SU-DHL-6 (cell line): ENCODE results near the gene LRBA.
"Not testable (repeated sequence)": the region's sequence is repeated elsewhere in the genome, so short reads cannot be mapped to it uniquely, and the experiment has no call there.

Experiments used
- H2AFZ ChIP-seq: fragments of 200-600 bp; sonication (generic); 2 replicates; pipeline ENCODE4 v1.6.1; 2014; ENCODE audit warnings: low read depth, mild to moderate bottlenecking, moderate library complexity, mixed read lengths, antibody characterized with exemption, low read length; ENCODE audit not compliant: severe bottlenecking
- H3F3A ChIP-seq: fragments of 200-600 bp; shearing (Covaris generic); 2 replicates; pipeline ENCODE4 v1.6.0; 2016; ENCODE audit warnings: antibody characterized with exemption, mild to moderate bottlenecking; ENCODE audit not compliant: insufficient read depth
- H3K27ac ChIP-seq: fragments of 200-600 bp; sonication (generic); 2 replicates; pipeline ENCODE4 v1.5.1; 2016; ENCODE audit warnings: low read depth, mild to moderate bottlenecking, low read length, moderate library complexity, mixed read lengths
- H3K27me3 ChIP-seq: fragments of 200-600 bp; sonication (generic), shearing (Covaris generic); 2 replicates; pipeline ENCODE4 v1.6.0; 2014; ENCODE audit warnings: mild to moderate bottlenecking, low read length
- H3K36me3 ChIP-seq: fragments of 200-600 bp; sonication (generic); 2 replicates; pipeline ENCODE4 v1.6.1; 2014; ENCODE audit warnings: mild to moderate bottlenecking, low read length, mixed read lengths
- H3K4me2 ChIP-seq: fragments of 300-600, 200-600 bp; shearing (Covaris generic), sonication (generic); 2 replicates; pipeline ENCODE4 v1.6.0; 2014; ENCODE audit warnings: low read length, low read depth, mild to moderate bottlenecking; ENCODE audit not compliant: poor library complexity, severe bottlenecking
- H3K4me3 ChIP-seq: fragments of 200-600 bp; sonication (generic); 2 replicates; pipeline ENCODE4 v1.5.1; 2014; ENCODE audit warnings: antibody characterized with exemption, low read length, mild to moderate bottlenecking, mixed read lengths; ENCODE audit not compliant: insufficient read depth, poor library complexity, severe bottlenecking
- H3K79me2 ChIP-seq: fragments of 200-600 bp; sonication (generic); 2 replicates; pipeline ENCODE4 v1.6.1; 2014; ENCODE audit warnings: mild to moderate bottlenecking, low read length, moderate library complexity; ENCODE audit not compliant: insufficient read depth
- H3K9ac ChIP-seq: fragments of 200-600 bp; sonication (generic); 2 replicates; pipeline ENCODE4 v1.7.0; 2014; ENCODE audit warnings: mild to moderate bottlenecking, low read length
- H3K9me2 ChIP-seq: fragments of 200-600 bp; sonication (generic); replicated peaks from 2 replicates; pipeline ENCODE4 v1.6.1; 2014; ENCODE audit warnings: low read length; ENCODE audit not compliant: insufficient read depth
- H3K9me3 ChIP-seq: fragments of 200-600 bp; sonication (generic); 2 replicates; pipeline ENCODE4 v1.6.1; 2014; ENCODE audit warnings: low read length, mixed read lengths; ENCODE audit not compliant: insufficient read depth
- H4K20me1 ChIP-seq: fragments of 200-600 bp; sonication (generic); 2 replicates; pipeline ENCODE4 v1.6.1; 2014; ENCODE audit warnings: low read depth, mild to moderate bottlenecking, antibody characterized with exemption, low read length, moderate library complexity, mixed read lengths
- EZH2phosphoT487 ChIP-seq: fragments of 200-600 bp; sonication (generic), shearing (Covaris generic); conservative IDR thresholded peaks from 2 replicates; pipeline ENCODE4 v1.6.1; 2018; ENCODE audit warnings: mild to moderate bottlenecking, antibody characterized with exemption, low read length, moderate library complexity, mixed read lengths
- TF ChIP-seq, protein P1 (sequence below): fragments of 200-600 bp; sonication (generic); IDR thresholded peaks from one replicate; pipeline ENCODE4 v1.5.1; 2017; ENCODE audit warnings: antibody characterized with exemption, mild to moderate bottlenecking, low read length, moderate library complexity; ENCODE audit not compliant: insufficient read depth, poor library complexity, severe bottlenecking

Gene LRBA

DNA sequence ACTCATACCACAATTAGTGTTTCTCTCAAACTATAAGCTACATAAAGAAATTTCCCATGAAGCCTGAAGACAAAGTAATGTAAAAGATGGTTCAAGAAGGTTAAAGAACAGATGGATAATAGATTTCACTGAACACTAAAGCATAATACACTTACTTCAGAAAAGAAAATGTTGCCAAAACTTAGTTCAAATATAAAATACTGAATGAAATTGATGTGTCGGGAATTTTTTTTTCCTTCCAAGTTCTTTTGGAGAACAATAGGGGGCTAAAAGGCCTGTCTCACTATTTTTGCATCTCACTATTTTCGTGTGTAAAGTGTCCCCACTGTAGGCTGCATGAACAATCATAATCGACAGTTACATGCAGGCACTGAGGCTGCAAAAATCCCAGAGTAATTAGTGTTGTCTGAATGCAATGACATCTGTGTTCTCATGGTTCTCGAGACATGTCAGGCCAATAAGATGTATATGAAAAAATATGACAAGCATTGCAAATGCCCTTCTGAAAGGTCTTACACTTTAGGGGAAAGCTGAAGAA lies 445.0 kb downstream of the LRBA start:
- Histone ChIP-seq H3K27me3 (no peaks in the 10 kb centered on the region), H3K79me2 (no peaks in the 10 kb centered on the region), H3F3A (no peaks in the 10 kb centered on the region), H2AFZ (no peak overlapping the region), H3K9me2 (no peaks in the 10 kb centered on the region), H3K4me2 (no peak overlapping the region), H3K36me3 (no peaks in the 10 kb centered on the region), H3K9ac (no peak overlapping the region), H3K4me3 (no peak overlapping the region), H3K27ac (no peak overlapping the region), H3K9me3 (no peaks in the 10 kb centered on the region), H4K20me1 (no peaks in the 10 kb centered on the region)
- no peak for TF ChIP-seq EZH2phosphoT487
- TF ChIP-seq, protein P1, sequence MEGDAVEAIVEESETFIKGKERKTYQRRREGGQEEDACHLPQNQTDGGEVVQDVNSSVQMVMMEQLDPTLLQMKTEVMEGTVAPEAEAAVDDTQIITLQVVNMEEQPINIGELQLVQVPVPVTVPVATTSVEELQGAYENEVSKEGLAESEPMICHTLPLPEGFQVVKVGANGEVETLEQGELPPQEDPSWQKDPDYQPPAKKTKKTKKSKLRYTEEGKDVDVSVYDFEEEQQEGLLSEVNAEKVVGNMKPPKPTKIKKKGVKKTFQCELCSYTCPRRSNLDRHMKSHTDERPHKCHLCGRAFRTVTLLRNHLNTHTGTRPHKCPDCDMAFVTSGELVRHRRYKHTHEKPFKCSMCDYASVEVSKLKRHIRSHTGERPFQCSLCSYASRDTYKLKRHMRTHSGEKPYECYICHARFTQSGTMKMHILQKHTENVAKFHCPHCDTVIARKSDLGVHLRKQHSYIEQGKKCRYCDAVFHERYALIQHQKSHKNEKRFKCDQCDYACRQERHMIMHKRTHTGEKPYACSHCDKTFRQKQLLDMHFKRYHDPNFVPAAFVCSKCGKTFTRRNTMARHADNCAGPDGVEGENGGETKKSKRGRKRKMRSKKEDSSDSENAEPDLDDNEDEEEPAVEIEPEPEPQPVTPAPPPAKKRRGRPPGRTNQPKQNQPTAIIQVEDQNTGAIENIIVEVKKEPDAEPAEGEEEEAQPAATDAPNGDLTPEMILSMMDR: no peak

DNA sequence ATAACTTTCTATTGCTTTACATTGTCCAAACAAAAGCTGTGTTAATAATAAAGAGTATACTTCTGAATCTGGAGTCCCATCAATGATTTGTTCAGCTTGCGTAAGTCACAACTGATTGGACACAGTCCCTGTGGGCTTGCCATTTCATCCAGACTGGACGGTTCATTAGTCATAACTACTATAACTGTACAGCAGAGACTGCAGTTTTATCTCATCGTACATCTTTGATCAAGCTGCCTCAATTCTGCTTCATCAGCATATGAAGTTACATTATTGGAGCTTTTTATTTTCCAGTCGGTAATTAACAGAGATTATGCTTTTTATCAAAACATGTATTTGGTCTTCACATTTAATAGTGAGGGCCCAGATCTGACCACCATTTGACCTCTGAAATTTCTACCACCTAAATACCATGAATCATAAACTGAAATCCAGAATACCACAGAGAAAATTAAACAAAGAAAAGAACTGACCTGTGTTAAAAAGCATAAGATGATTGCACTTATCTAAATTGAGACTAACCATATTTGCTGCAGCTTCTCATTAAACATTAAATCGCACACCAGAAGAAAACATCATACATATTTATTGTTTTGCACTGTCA lies 445.6 kb downstream of the LRBA start:
- no peaks in the 10 kb centered on the region for H3K9me3 ChIP-seq
- H3K9me2 ChIP-seq: no peaks in the 10 kb centered on the region
- no peak for TF ChIP-seq EZH2phosphoT487
- TF ChIP-seq, protein P1: no peak
- H3K27me3 ChIP-seq: no peaks in the 10 kb centered on the region
- no peaks in the 10 kb centered on the region for H3K79me2 ChIP-seq
- no peaks in the 10 kb centered on the region for H4K20me1 ChIP-seq
- H3K4me3 ChIP-seq: no peak overlapping the region
- no peaks in the 10 kb centered on the region for H3K36me3 ChIP-seq
- H2AFZ ChIP-seq: no peak overlapping the region
- H3K27ac ChIP-seq: no peak overlapping the region
- H3F3A ChIP-seq: no peaks in the 10 kb centered on the region
- no peak overlapping the region for H3K9ac ChIP-seq
- no peak overlapping the region for H3K4me2 ChIP-seq

DNA sequence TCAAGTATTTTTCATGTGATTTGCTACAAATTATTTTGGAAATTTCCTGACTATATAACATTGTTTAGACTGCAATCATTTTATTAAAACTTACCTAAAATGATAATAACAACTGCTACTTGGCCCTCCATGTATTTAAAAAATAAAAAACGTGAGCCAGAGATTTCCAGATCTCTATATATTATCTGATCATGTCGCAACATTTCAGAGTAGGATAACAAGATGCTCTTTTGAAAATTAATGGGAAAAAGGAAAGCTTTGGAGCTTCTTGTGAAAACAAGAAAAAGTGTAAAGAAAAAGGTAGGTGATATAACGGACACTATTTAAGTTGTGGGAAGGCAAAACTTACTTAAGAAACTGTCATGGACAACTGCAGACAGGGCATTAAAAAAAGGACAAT lies 448.0 kb downstream of the LRBA start:
- Histone ChIP-seq H3K27me3 (no peaks in the 10 kb centered on the region), H3K9me2 (no peaks in the 10 kb centered on the region), H3F3A (no peaks in the 10 kb centered on the region), H3K79me2 (no peaks in the 10 kb centered on the region), H3K4me3 (no peak overlapping the region), H3K9ac (no peak overlapping the region), H3K36me3 (no peaks in the 10 kb centered on the region), H2AFZ (no peak overlapping the region), H3K27ac (no peak overlapping the region), H3K9me3 (no peaks in the 10 kb centered on the region), H4K20me1 (no peaks in the 10 kb centered on the region), H3K4me2 (no peak overlapping the region)
- no peak for TF ChIP-seq EZH2phosphoT487
- TF ChIP-seq, protein P1: no peak

DNA sequence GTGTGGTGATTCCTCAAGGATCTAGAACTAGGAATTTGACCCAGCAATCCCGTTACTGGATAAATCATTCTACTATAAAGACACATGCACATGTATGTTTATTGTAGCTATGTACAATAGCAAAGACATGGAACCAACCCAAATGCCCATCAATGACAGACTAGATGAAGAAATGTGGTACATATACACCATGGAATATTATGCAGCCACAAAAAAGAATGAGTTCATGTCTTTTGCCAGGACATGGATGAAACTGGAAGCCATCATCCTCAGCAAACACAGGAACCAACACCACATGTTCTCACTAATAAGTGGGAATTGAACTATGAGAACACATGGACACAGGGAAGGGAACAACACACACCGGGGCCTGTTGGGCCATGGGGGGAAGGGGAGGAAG lies 450.1 kb downstream of the LRBA start:
- not testable (repeated sequence) for H3F3A ChIP-seq, H3K4me2 ChIP-seq, H3K79me2 ChIP-seq, H4K20me1 ChIP-seq, H3K4me3 ChIP-seq, H3K9me2 ChIP-seq, H3K9me3 ChIP-seq, H3K27me3 ChIP-seq, H3K9ac ChIP-seq, H3K36me3 ChIP-seq, H3K27ac ChIP-seq, H2AFZ ChIP-seq
